HG03432 (cell line): ENCODE results near the gene FEV.

Experiments used
- ATAC-seq: cut with Tn5 transposase; IDR thresholded peaks from one replicate; pipeline ENCODE4 v1.9.1; 2021; ENCODE audit warnings: mild to moderate bottlenecking, moderate library complexity; ENCODE audit not compliant: unreplicated experiment

FEV gene

GRCh38 chr2:218985021-218985324 is at the start of gene FEV:
FEV (minus strand) TSS chr2:218985184; CDS start chr2:218985075, 109 bp downstream.
- ATAC-seq: no peak

GRCh38 chr2:219032051-219032745 is 47.2 kb upstream of the FEV start:
- no peak for ATAC-seq

- no peak for ATAC-seq
These were observed 46.2 kb upstream of the FEV start for GRCh38 chr2:219031005-219031738.

GRCh38 chr2:219030177-219030940 is 45.4 kb upstream of the FEV start:
- ATAC-seq: no peak

GRCh38 chr2:219029829-219030165 is 44.8 kb upstream of the FEV start:
- ATAC-seq: peak; percentile 86

- peak; percentile 14 for ATAC-seq
These were observed 44.2 kb upstream of the FEV start for GRCh38 chr2:219028996-219029828.

- ATAC-seq: no peak
These were observed 43.2 kb upstream of the FEV start for GRCh38 chr2:219028141-219028540.

GRCh38 chr2:219027511-219028055 is 42.6 kb upstream of the FEV start:
- no peak for ATAC-seq

GRCh38 chr2:219026946-219027345 is 42.0 kb upstream of the FEV start:
- ATAC-seq: no peak

- no peak for ATAC-seq
These were observed 40.9 kb upstream of the FEV start for GRCh38 chr2:219025637-219026585.

GRCh38 chr2:219024059-219024458 is 39.1 kb upstream of the FEV start:
- no peak for ATAC-seq

- no peak for ATAC-seq
These were observed 38.1 kb upstream of the FEV start for GRCh38 chr2:219023045-219023605.

GRCh38 chr2:219022616-219023015 is 37.6 kb upstream of the FEV start:
- no peak for ATAC-seq

- no peak for ATAC-seq
These were observed 37.1 kb upstream of the FEV start for GRCh38 chr2:219022041-219022440.

- no peak for ATAC-seq
These were observed 36.6 kb upstream of the FEV start for GRCh38 chr2:219021591-219021990.

GRCh38 chr2:219020604-219021365 is 35.8 kb upstream of the FEV start:
- ATAC-seq: no peak

GRCh38 chr2:219019436-219019835 is 34.5 kb upstream of the FEV start:
- no peak for ATAC-seq

- ATAC-seq: no peak
These were observed 33.7 kb upstream of the FEV start for GRCh38 chr2:219018726-219019125.

- ATAC-seq: no peak
These were observed 33.3 kb upstream of the FEV start for GRCh38 chr2:219018286-219018685.
